Upper lobe of left lung (tissue), 6 donors: ENCODE results near the gene EBF4. TPM values are rescaled to one million over a fixed set of nuclear protein-coding genes. Genes with fewer than 3 reads are reported as not detected.
"Not testable (repeated sequence)": the region's sequence is repeated elsewhere in the genome, so short reads cannot be mapped to it uniquely, and the experiment has no call there.

Experiments
- ATAC-seq, 2 donors: fragments of 200-7000 bp; cut with Tn5 transposase; one replicate each; pipeline ENCODE4 v1.9.1; 2022; ENCODE audit warnings: mild to moderate bottlenecking in 2 of 2, moderate library complexity in 2 of 2; ENCODE audit not compliant: low FRiP score in 2 of 2
- DNase-seq, 2 donors: peaks; one replicate each; pipeline ENCODE4 v3.0.0-alpha.2; 2019 to 2020
- H3K27ac ChIP-seq, 4 donors: fragments of 200-600 bp; sonication (generic); one replicate each; pipeline ENCODE4 v1.5.1; 2016 to 2019
- H3K27me3 ChIP-seq, 4 donors: fragments of 200-600 bp; sonication (generic); one replicate each; pipeline ENCODE4 v1.5.1; 2017 to 2019
- H3K36me3 ChIP-seq, 4 donors: fragments of 200-600 bp; sonication (generic); one replicate each; pipeline ENCODE4 v1.5.1; 2016 to 2019
- H3K4me1 ChIP-seq, 4 donors: fragments of 200-600 bp; sonication (generic); one replicate each; pipeline ENCODE4 v1.5.1; 2018 to 2019
- H3K4me3 ChIP-seq, 4 donors: fragments of 200-600 bp; sonication (generic); one replicate each; pipeline ENCODE4 v1.5.1; 2017 to 2019; ENCODE audit warnings: mild to moderate bottlenecking in 2 of 4, moderate library complexity in 1 of 4
- H3K9me3 ChIP-seq, 4 donors: fragments of 200-600 bp; sonication (generic); one replicate each; pipeline ENCODE4 v1.5.1; 2018 to 2019
- EP300 ChIP-seq, 4 donors: sonication (generic); formaldehyde crosslinking; IDR thresholded peaks; one replicate each; pipeline ENCODE4 v1.5.1; 2017; ENCODE audit warnings: antibody characterized with exemption in 4 of 4, control low read depth in 2 of 4
- POLR2A ChIP-seq, 4 donors: fragments of 450-650 bp; IDR thresholded peaks; one replicate each; pipeline ENCODE4 v1.5.1; 2016 to 2017; ENCODE audit warnings: antibody characterized with exemption in 4 of 4, mild to moderate bottlenecking in 2 of 4
- POLR2AphosphoS5 ChIP-seq, 2 donors: sonication (generic); formaldehyde crosslinking; IDR thresholded peaks; one replicate each; pipeline ENCODE4 v1.5.1; 2017; ENCODE audit warnings: antibody characterized with exemption in 2 of 2
- WGBS, 2 donors: methylation state at CpG; one replicate each; pipeline ENCODE4 v1.1.5; 2017 to 2018; 5-methylcytosine and 5-hydroxymethylcytosine counted together
- total RNA-seq, 6 donors: library from RNA; depleted of rRNA in 4 of 6; stranded (reverse); fragments of >200 nt in 4 of 6; gene quantifications; one replicate each; pipeline versions ENCODE4 v1.1.0 to v1.2.1, GENCODE V29; 2016 to 2021
- TF ChIP-seq, protein P1 (sequence below), 6 experiments: fragments of 450-650 bp in 4 of 6; fragments of 200-600 bp in 2 of 6; sonication (generic) in 2 of 6; IDR thresholded peaks; one replicate each; pipeline ENCODE4 v1.5.1; 2016 to 2019; ENCODE audit warnings: antibody characterized with exemption in 6 of 6
- donor health status: DM: no; HTN: no; CAD: no; lungs with moderate emphysema.
- donor health status: DM: no; HTN: yes; CAD: no; lungs with severe emphysema.

Gene EBF4
- total RNA-seq, 6 donors from 2014 or later, result 7.8 to 23.7 (median 12.9) TPM

DNA sequence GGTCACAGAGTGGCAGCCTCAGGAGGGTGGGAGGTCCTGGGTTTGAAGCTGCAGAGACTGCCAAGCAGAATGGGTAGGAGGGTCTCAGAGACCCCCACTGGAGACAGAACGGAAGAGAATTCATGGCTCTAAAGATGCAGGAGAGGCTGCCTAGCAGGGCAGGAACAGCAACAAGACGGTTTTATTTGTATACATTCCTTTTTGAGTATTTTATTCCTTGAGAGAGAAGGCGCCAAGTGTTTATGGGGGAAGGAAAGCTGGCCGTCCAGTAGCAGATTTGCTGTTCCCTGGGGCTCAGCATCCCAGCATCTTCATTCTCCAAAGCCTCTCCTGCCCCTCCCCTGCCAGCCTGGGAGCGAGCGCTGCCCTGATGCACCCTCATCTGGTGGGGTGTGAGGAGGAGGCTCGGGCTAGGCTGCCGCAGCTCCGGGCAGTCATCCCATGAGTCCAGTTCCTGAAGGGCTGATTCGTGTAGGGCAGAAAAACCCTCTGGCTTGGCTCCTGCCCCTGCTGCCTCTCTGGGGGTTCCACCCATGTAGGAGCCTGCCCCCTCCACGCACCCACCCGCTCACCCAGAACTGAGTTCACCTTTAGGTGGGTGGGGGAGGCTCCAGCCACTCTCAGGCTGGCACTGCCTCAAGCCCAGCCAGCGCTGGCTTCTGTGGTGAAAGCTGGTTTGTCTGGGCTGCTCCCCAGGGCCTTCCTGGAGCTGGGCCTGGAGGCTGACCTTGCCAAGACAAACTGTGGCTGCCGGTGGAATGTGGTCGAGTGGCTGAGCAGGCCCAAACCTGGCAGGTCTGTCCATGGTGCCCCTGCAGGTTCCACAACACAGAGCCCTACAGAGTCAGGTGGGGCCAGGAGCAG lies 75.4 kb downstream of the EBF4 start:
- H3K36me3 ChIP-seq, result no peaks in the 10 kb centered on the region
- H3K4me3 ChIP-seq, result peak overlapping the region in 1 of 4 donors; percentile 9
- DNase-seq, result peak; percentile 78 to 91
- ATAC-seq, result peak; percentile 77 to 93
- peak overlapping the region in 3 of 4 donors; percentile 26 to 67 (median 35) for H3K27ac ChIP-seq
- 40 to 66% methylated on average over 11 to 12 of the region's 15 CpGs for WGBS, 2 donors
- no peaks in the 10 kb centered on the region for H3K9me3 ChIP-seq
- peaks cover 0 to 13% (median 4%) of the 10 kb centered on the region in 4 donors for H3K4me1 ChIP-seq
- peak in 1 of 2 donors; percentile 24 for TF ChIP-seq POLR2AphosphoS5 (IDR thresholded peaks at IDR 0.05)
- no peak for TF ChIP-seq EP300 (IDR thresholded peaks at IDR 0.05)
- TF ChIP-seq, protein P1, sequence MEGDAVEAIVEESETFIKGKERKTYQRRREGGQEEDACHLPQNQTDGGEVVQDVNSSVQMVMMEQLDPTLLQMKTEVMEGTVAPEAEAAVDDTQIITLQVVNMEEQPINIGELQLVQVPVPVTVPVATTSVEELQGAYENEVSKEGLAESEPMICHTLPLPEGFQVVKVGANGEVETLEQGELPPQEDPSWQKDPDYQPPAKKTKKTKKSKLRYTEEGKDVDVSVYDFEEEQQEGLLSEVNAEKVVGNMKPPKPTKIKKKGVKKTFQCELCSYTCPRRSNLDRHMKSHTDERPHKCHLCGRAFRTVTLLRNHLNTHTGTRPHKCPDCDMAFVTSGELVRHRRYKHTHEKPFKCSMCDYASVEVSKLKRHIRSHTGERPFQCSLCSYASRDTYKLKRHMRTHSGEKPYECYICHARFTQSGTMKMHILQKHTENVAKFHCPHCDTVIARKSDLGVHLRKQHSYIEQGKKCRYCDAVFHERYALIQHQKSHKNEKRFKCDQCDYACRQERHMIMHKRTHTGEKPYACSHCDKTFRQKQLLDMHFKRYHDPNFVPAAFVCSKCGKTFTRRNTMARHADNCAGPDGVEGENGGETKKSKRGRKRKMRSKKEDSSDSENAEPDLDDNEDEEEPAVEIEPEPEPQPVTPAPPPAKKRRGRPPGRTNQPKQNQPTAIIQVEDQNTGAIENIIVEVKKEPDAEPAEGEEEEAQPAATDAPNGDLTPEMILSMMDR (IDR thresholded peaks at IDR 0.05), result peak in 1 of 6 experiments; percentile 8
- no peak for TF ChIP-seq POLR2A (IDR thresholded peaks at IDR 0.05)
- H3K27me3 ChIP-seq, result no peaks in the 10 kb centered on the region

DNA sequence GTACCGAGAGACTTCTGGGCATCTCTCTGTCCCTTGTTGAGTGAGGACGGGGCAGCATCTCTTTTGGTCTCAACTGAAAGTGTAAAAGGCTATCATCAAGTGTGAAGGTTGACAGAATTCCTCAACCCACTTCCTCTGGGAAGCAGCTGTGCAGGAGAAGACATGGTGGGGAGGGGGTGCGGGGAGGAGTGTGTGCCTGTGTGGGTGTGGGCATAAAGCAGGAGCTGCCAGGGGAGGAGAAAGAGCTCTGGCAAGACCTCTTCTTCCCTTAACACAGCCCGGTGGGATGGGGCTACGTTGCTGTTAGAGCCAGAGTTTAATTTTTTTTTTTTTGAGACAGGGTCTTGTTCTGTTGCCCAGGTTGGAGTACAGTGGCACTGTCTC lies 76.0 kb downstream of the EBF4 start:
- Histone ChIP-seq H3K27ac (peak overlapping the region in 1 of 4 donors; percentile 67), H3K4me1 (peaks cover 0 to 13% (median 4%) of the 10 kb centered on the region in 4 donors), H3K27me3 (no peaks in the 10 kb centered on the region), H3K9me3 (no peaks in the 10 kb centered on the region), H3K36me3 (no peaks in the 10 kb centered on the region), H3K4me3 (no peak overlapping the region)
- ATAC-seq (no peak), DNase-seq (no peak)
- 58 to 71% methylated on average over 4 to 5 of the region's 5 CpGs for WGBS, 2 donors
- TF ChIP-seq, protein P1 (IDR thresholded peaks at IDR 0.05), result no peak
- TF ChIP-seq EP300 (IDR thresholded peaks at IDR 0.05) (no peak), POLR2AphosphoS5 (IDR thresholded peaks at IDR 0.05) (no peak), POLR2A (IDR thresholded peaks at IDR 0.05) (no peak)

DNA sequence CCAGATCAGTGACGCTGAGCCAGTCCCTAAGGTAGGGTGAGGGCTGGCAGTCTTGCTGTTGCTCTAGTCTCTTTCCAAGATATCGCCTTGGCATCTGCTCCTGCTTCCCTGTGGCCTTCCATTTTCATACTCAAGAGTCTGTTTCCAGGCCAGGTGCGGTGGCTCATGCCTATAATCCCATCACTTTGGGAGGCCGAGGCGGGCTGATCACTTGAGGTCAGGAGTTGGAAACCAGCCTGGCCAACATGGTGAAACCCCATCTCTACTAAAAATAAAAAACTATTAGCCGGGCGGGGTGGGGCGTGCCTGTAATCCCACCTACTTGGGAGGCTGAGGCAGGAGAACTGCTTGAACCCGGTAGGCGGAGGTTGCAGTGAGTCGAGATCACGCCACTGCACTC lies 77.5 kb downstream of the EBF4 start:
- 92 to 96% methylated on average over 12 of the region's 12 CpGs for WGBS, 2 donors
- not testable (repeated sequence) for H3K36me3 ChIP-seq, H3K27me3 ChIP-seq, H3K9me3 ChIP-seq, H3K4me3 ChIP-seq, ATAC-seq, DNase-seq, H3K27ac ChIP-seq
- peaks cover 0 to 13% (median 4%) of the 10 kb centered on the region in 4 donors for H3K4me1 ChIP-seq

DNA sequence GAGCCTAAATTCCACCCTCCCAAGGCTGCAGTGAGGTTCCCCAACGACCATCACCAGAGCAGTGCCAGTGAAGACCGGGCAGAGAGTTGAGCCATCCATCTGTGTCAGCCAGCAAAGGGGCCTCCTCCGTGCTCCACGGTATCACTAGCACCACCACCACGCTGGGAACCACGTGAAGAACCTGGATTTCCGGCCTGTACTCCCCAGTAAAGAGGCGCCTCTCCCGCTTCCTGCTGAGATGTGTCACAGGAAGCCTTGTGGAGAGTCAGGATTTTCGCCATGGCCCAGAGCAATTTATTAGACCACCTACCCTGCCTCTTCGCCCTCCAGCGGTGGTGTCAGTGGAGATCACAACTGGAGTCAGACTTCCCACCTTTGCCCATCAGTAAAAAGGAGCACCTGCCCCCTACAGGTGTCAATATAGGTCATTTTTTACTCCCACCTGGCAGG lies 79.1 kb downstream of the EBF4 start:
- ATAC-seq (no peak), DNase-seq (no peak)
- WGBS, 2 donors, result 50 to 60% methylated on average over 6 to 12 of the region's 12 CpGs
- Histone ChIP-seq H3K27ac (no peak overlapping the region), H3K9me3 (no peaks in the 10 kb centered on the region), H3K4me1 (peaks cover 0 to 13% (median 4%) of the 10 kb centered on the region in 4 donors), H3K4me3 (no peak overlapping the region), H3K36me3 (no peaks in the 10 kb centered on the region), H3K27me3 (no peaks in the 10 kb centered on the region)
- TF ChIP-seq POLR2AphosphoS5 (IDR thresholded peaks at IDR 0.05) (no peak), EP300 (IDR thresholded peaks at IDR 0.05) (no peak), POLR2A (IDR thresholded peaks at IDR 0.05) (no peak)
- TF ChIP-seq, protein P1 (IDR thresholded peaks at IDR 0.05), result no peak

DNA sequence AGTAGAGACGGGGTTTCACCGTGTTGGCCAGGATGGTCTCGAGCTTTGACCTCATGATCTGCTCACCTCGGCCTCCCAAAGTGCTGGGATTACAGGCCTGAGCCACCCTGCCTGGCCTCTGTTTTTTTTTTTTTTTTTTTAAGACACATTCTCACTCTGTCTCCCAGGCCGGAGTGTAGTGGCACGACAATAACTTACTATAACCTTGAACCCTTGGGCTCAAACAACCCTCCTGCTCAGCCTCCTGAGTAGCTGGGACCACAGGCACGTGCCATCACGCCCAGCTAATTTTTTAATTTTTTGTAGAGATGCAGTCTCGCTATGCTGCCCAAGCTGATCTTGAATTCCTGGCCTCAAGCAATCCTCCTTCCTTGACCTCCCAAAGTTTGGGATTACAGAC lies 81.2 kb downstream of the EBF4 start:
- no peak for ATAC-seq

More for the DNA sequence above, 81.2 kb downstream of the EBF4 start:
- Histone ChIP-seq H3K4me3 (no peak overlapping the region), H3K36me3 (no peaks in the 10 kb centered on the region), H3K27me3 (no peaks in the 10 kb centered on the region), H3K4me1 (peaks cover 0 to 4% (median 0%) of the 10 kb centered on the region in 4 donors), H3K9me3 (no peaks in the 10 kb centered on the region), H3K27ac (no peak overlapping the region)
- WGBS, 2 donors, result 84 to 92% methylated on average over 9 of the region's 9 CpGs
- DNase-seq, result no peak
- TF ChIP-seq EP300 (IDR thresholded peaks at IDR 0.05), result no peak
